ENCODE measurements around the gene UVSSA.

The UVSSA gene
- 84.8 reads per million, percentile 79 among the genes with 10 or more reads in this experiment for total RNA-seq

- peak; percentile 100 for DNase-seq
Measured at GRCh38 chr4:1346781-1347409, at the start of gene UVSSA. TSS of gene UVSSA (plus strand) at chr4:1347208. CDS start at chr4:1348092, 884 bp downstream.

- DNase-seq: no peak
Measured at GRCh38 chr4:1297456-1298325, 49.3 kb upstream of the UVSSA start.

GRCh38 chr4:1298461-1298860 lies 48.5 kb upstream of the UVSSA start:
- no peak for DNase-seq

- no peak for DNase-seq
Measured at GRCh38 chr4:1299301-1299860, 47.6 kb upstream of the UVSSA start.

GRCh38 chr4:1300466-1301455 lies 46.2 kb upstream of the UVSSA start:
- DNase-seq: no peak

GRCh38 chr4:1302159-1302558 lies 44.8 kb upstream of the UVSSA start:
- DNase-seq: no peak

GRCh38 chr4:1305261-1305711 lies 41.7 kb upstream of the UVSSA start:
- DNase-seq: no peak

GRCh38 chr4:1305781-1306455 lies 41.1 kb upstream of the UVSSA start:
- DNase-seq: peak; percentile 38

GRCh38 chr4:1307951-1308735 lies 38.9 kb upstream of the UVSSA start:
- no peak for DNase-seq

- DNase-seq: peak; percentile 50
Measured at GRCh38 chr4:1309261-1310010, 37.6 kb upstream of the UVSSA start.

- DNase-seq: no peak
Measured at GRCh38 chr4:1310031-1310795, 36.8 kb upstream of the UVSSA start.

GRCh38 chr4:1310796-1311631 lies 36.0 kb upstream of the UVSSA start:
- DNase-seq: no peak

GRCh38 chr4:1312821-1313640 lies 34.0 kb upstream of the UVSSA start:
- no peak for DNase-seq

- DNase-seq: no peak
Measured at GRCh38 chr4:1315306-1315705, 31.7 kb upstream of the UVSSA start.

GRCh38 chr4:1315836-1316536 lies 31.0 kb upstream of the UVSSA start:
- DNase-seq: no peak

- DNase-seq: no peak
Measured at GRCh38 chr4:1316537-1317168, 30.4 kb upstream of the UVSSA start.

Measured in effector CD4-positive, alpha-beta T cell (primary cell).